HCT116 (cell line): ENCODE data around the gene ESM1. TPM values are rescaled to one million over a fixed set of nuclear protein-coding genes. Genes with fewer than 3 reads are reported as not detected.

Source experiments
- ATAC-seq: fragments of 200-7000 bp; cut with Tn5 transposase; 2 replicates; pipeline ENCODE4 v1.9.1; 2020; ENCODE audit warnings: mild to moderate bottlenecking, moderate library complexity
- BruUV-seq: library from RNA; stranded (reverse); fragments of 400-500 nt; replicated peaks from 2 replicates; lab custom pipeline; 2021; lab: Mats Ljungman, UMichigan
- CTCF ChIA-PET: fragments of 300-600 bp; sonication (Branson Sonifier 250); formaldehyde crosslinking; loops from one replicate; lab custom pipeline; 2021; ENCODE audit warnings: antibody characterized with exemption; lab: Charles Lee
- POLR2A ChIA-PET: fragments of 300-600, 350-600 bp; sonication (Branson Sonifier 250); formaldehyde crosslinking; loops from one replicate; lab custom pipeline; 2021; ENCODE audit warnings: antibody characterized with exemption; lab: Charles Lee
- RAD21 ChIA-PET, 2 experiments: fragments of 300-600 bp; sonication (Branson Sonifier 250); formaldehyde crosslinking; loops; one replicate each; lab custom pipeline; 2023; ENCODE audit warnings: low total read pairs in 2 of 2; ENCODE audit not compliant: uncharacterized antibody in 2 of 2, unreplicated experiment in 2 of 2, low non-redundant PET in 1 of 2; lab: Charles Lee
- DNase-seq: peaks from one replicate; pipeline ENCODE4 v3.0.0-alpha.2; 2010; ENCODE audit warnings: low read depth, low spot score
- H2AFZ ChIP-seq: fragments of 200-600 bp; shearing (Covaris generic), sonication (generic); 2 replicates; pipeline ENCODE4 v1.6.1; 2017; ENCODE audit warnings: low read depth, mixed run types, mixed read lengths, antibody characterized with exemption, low read length; ENCODE audit not compliant: poor library complexity, severe bottlenecking
- H3K27ac ChIP-seq: 2 replicates; pipeline ENCODE4 v1.5.1; 2012; ENCODE audit warnings: low read depth, low read length
- H3K27me3 ChIP-seq: fragments of 200-600 bp; sonication (generic); 2 replicates; pipeline ENCODE4 v1.6.1; 2016; ENCODE audit warnings: mixed run types, low read length, mixed read lengths; ENCODE audit not compliant: insufficient read depth
- H3K36me3 ChIP-seq, 2 experiments: fragments of 200-500 bp in 1 of 2; fragments of 200-600 bp in 1 of 2; sonication (Bioruptor generic) in 1 of 2; sonication (generic) in 1 of 2; 2 replicates each; pipeline versions ENCODE4 v1.5.1 to v1.6.1; 2014 to 2016; ENCODE audit warnings: low read length in 2 of 2, inconsistent platforms in 1 of 2, mixed read lengths in 1 of 2, mixed run types in 1 of 2; ENCODE audit not compliant: insufficient read depth in 2 of 2, control insufficient read depth in 1 of 2
- H3K4me1 ChIP-seq, 2 experiments: fragments of 200-600 bp in 1 of 2; sonication (generic) in 1 of 2; 2 replicates each; pipeline versions ENCODE4 v1.5.1 to v1.6.1; 2012 to 2017; ENCODE audit warnings: low read length in 2 of 2, inconsistent platforms in 1 of 2, mild to moderate bottlenecking in 1 of 2, mixed read lengths in 1 of 2, mixed run types in 1 of 2, moderate library complexity in 1 of 2; ENCODE audit not compliant: insufficient read depth in 2 of 2, control insufficient read depth in 1 of 2
- H3K4me2 ChIP-seq: fragments of 200-600 bp; sonication (generic); 2 replicates; pipeline ENCODE4 v1.6.1; 2017; ENCODE audit warnings: mixed run types, low read length, mixed read lengths
- H3K4me3 ChIP-seq, 2 experiments: fragments of 200-600 bp in 1 of 2; sonication (generic) in 1 of 2; replicated peaks in 1 of 2; 2 replicates each; pipeline ENCODE4 v1.5.1; 2011 to 2016; ENCODE audit warnings: low read length in 2 of 2, control low read depth in 1 of 2, low read depth in 1 of 2, mild to moderate bottlenecking in 1 of 2, mixed read lengths in 1 of 2, mixed run types in 1 of 2
- H3K79me2 ChIP-seq: fragments of 200-600 bp; sonication (generic); 2 replicates; pipeline ENCODE4 v1.6.1; 2017; ENCODE audit warnings: mild to moderate bottlenecking, mixed run types, low read length, moderate library complexity, mixed read lengths; ENCODE audit not compliant: insufficient read depth
- H3K9ac ChIP-seq: fragments of 200-600 bp; sonication (generic); 2 replicates; pipeline ENCODE4 v1.6.1; 2016; ENCODE audit warnings: low read length, mixed read lengths
- H3K9me2 ChIP-seq: fragments of 200-600 bp; sonication (generic), shearing (Covaris generic); 2 replicates; pipeline ENCODE4 v1.6.1; 2017; ENCODE audit warnings: mixed run types, mild to moderate bottlenecking, moderate library complexity; ENCODE audit not compliant: insufficient read depth
- H3K9me3 ChIP-seq, 2 experiments: fragments of 200-500 bp in 1 of 2; fragments of 200-600 bp in 1 of 2; sonication (Bioruptor generic) in 1 of 2; sonication (generic) in 1 of 2; 2 replicates each; pipeline ENCODE4 v1.6.1; 2014 to 2017; ENCODE audit warnings: low read length in 2 of 2, mixed read lengths in 2 of 2, inconsistent platforms in 1 of 2, low read depth in 1 of 2, mild to moderate bottlenecking in 1 of 2, mixed run types in 1 of 2, moderate library complexity in 1 of 2; ENCODE audit not compliant: control insufficient read depth in 1 of 2, insufficient read depth in 1 of 2
- H4K20me1 ChIP-seq: fragments of 200-600 bp; sonication (generic), shearing (Covaris generic); 2 replicates; pipeline ENCODE4 v1.6.1; 2017; ENCODE audit warnings: mixed run types, mild to moderate bottlenecking, moderate library complexity; ENCODE audit not compliant: insufficient read depth
- ATF3 ChIP-seq: IDR thresholded peaks from 2 replicates; pipeline ENCODE4 v1.6.1; 2012
- CEBPB ChIP-seq: IDR thresholded peaks from 2 replicates; pipeline ENCODE4 v1.6.1; 2012; ENCODE audit warnings: low read depth
- CTCF ChIP-seq, 3 experiments: fragments of 200-600 bp in 1 of 3; sonication (generic) in 1 of 3; IDR thresholded peaks in 2 of 3; conservative IDR thresholded peaks in 1 of 3; 2 replicates each; pipeline ENCODE4 v1.5.1; 2012 to 2017; ENCODE audit warnings: low read depth in 2 of 3, low read length in 2 of 3, antibody characterized with exemption in 1 of 3, borderline replicate concordance in 1 of 3, control low read depth in 1 of 3, mild to moderate bottlenecking in 1 of 3, mixed read lengths in 1 of 3, mixed run types in 1 of 3, moderate library complexity in 1 of 3; ENCODE audit not compliant: insufficient read depth in 1 of 3
- EGR1 ChIP-seq: IDR thresholded peaks from 2 replicates; pipeline ENCODE4 v1.6.1; 2012; ENCODE audit warnings: low read depth
- ELF1 ChIP-seq: IDR thresholded peaks from 2 replicates; pipeline ENCODE4 v1.6.1; 2012; ENCODE audit warnings: low read depth, borderline replicate concordance
- EZH2 ChIP-seq: fragments of 200-600 bp; sonication (generic); IDR thresholded peaks from 2 replicates; pipeline ENCODE4 v1.6.1; 2017; ENCODE audit warnings: antibody characterized with exemption, mixed run types
- EZH2phosphoT487 ChIP-seq: fragments of 200-600 bp; IDR thresholded peaks from 2 replicates; pipeline ENCODE4 v1.6.1; 2018; ENCODE audit warnings: antibody characterized with exemption, borderline replicate concordance
- FOSL1 ChIP-seq: IDR thresholded peaks from 2 replicates; pipeline ENCODE4 v1.6.1; 2012; ENCODE audit warnings: low read depth
- JUND ChIP-seq: IDR thresholded peaks from 2 replicates; pipeline ENCODE4 v1.6.1; 2012
- POLR2A ChIP-seq: IDR thresholded peaks from 2 replicates; pipeline ENCODE4 v1.7.0; 2011; ENCODE audit warnings: borderline replicate concordance; ENCODE audit not compliant: insufficient read depth, insufficient read length; ENCODE audit errors: extremely low read depth
- POLR2AphosphoS5 ChIP-seq: IDR thresholded peaks from 2 replicates; pipeline ENCODE4 v1.6.1; 2011; ENCODE audit warnings: mild to moderate bottlenecking, low read depth, low read length, moderate library complexity
- RAD21 ChIP-seq: IDR thresholded peaks from 2 replicates; pipeline ENCODE4 v1.6.1; 2012; ENCODE audit warnings: low read depth, mild to moderate bottlenecking
- SIN3A ChIP-seq: IDR thresholded peaks from 2 replicates; pipeline ENCODE4 v1.6.1; 2012; ENCODE audit warnings: low read depth
- SRF ChIP-seq: IDR thresholded peaks from 2 replicates; pipeline ENCODE4 v1.6.1; 2012; ENCODE audit warnings: low read depth
- TCF7L2 ChIP-seq: IDR thresholded peaks from 2 replicates; pipeline ENCODE4 v1.7.0; 2011; ENCODE audit warnings: borderline replicate concordance, inconsistent platforms; ENCODE audit not compliant: insufficient read depth, insufficient read length; ENCODE audit errors: extremely low read depth
- YY1 ChIP-seq: IDR thresholded peaks from 2 replicates; pipeline ENCODE4 v1.6.1; 2011; ENCODE audit warnings: low read length, low read depth, moderate library complexity, mild to moderate bottlenecking; ENCODE audit not compliant: insufficient replicate concordance; ENCODE audit errors: extremely low read depth
- ZFX ChIP-seq: fragments of 450-650 bp; IDR thresholded peaks from 2 replicates; pipeline ENCODE4 v1.6.1; 2017
- ZNF274 ChIP-seq: fragments of 200-500 bp; sonication (Bioruptor generic); IDR thresholded peaks from 2 replicates; pipeline ENCODE4 v1.6.1; 2014; ENCODE audit warnings: mild to moderate bottlenecking, low read depth, low read length, inconsistent platforms
- intact Hi-C: fragments of 100-400 bp; cut with micrococcal nuclease; formaldehyde crosslinking; loops from 2 replicates; pipeline ENCODE4 v1.10.0; 2022
- total RNA-seq: library from RNA; stranded (reverse); gene quantifications from one replicate; pipeline ENCODE4 v1.2.1, GENCODE V29; 2021; ENCODE audit not compliant: unreplicated experiment
- TF ChIP-seq, protein P1 (sequence below): IDR thresholded peaks from 2 replicates; pipeline ENCODE4 v1.6.1; 2011; ENCODE audit warnings: mild to moderate bottlenecking, low read length, moderate library complexity; ENCODE audit not compliant: insufficient replicate concordance; ENCODE audit errors: extremely low read depth
- TF ChIP-seq, protein P2 (sequence below): IDR thresholded peaks from 2 replicates; pipeline ENCODE4 v1.6.1; 2012

The ESM1 gene
- total RNA-seq, 1 experiment from 2014 or later, result not detected

GRCh38 chr5:55030676-55031369 lies 45.4 kb upstream of the ESM1 start:
- Histone ChIP-seq H3K9me2 (no peaks in the 10 kb centered on the region), H3K79me2 (no peaks in the 10 kb centered on the region), H3K4me2 (no peak overlapping the region), H3K9me3 (no peaks in the 10 kb centered on the region)
- intact Hi-C loops, result no loop called here
- TF ChIP-seq YY1 (no peak), SRF (no peak), EGR1 (no peak), CEBPB (no peak), RAD21 (no peak), TCF7L2 (no peak), POLR2AphosphoS5 (no peak), ZFX (no peak), JUND (no peak), CTCF (IDR thresholded peaks at IDR 0.05 in 2 of 3, conservative IDR thresholded peaks at IDR 0.05 in 1 of 3; ENCODE audit: borderline replicate concordance in 1 of 3, insufficient read depth in 1 of 3, low read depth in 2 of 3, low read length in 2 of 3) (no peak), SIN3A (no peak), POLR2A (no peak), EZH2phosphoT487 (no peak), ZNF274 (no peak), FOSL1 (no peak), ELF1 (no peak), EZH2 (no peak), ATF3 (no peak)
- TF ChIP-seq, protein P1, sequence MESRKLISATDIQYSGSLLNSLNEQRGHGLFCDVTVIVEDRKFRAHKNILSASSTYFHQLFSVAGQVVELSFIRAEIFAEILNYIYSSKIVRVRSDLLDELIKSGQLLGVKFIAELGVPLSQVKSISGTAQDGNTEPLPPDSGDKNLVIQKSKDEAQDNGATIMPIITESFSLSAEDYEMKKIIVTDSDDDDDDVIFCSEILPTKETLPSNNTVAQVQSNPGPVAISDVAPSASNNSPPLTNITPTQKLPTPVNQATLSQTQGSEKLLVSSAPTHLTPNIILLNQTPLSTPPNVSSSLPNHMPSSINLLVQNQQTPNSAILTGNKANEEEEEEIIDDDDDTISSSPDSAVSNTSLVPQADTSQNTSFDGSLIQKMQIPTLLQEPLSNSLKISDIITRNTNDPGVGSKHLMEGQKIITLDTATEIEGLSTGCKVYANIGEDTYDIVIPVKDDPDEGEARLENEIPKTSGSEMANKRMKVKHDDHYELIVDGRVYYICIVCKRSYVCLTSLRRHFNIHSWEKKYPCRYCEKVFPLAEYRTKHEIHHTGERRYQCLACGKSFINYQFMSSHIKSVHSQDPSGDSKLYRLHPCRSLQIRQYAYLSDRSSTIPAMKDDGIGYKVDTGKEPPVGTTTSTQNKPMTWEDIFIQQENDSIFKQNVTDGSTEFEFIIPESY, result no peak
- TF ChIP-seq, protein P2, sequence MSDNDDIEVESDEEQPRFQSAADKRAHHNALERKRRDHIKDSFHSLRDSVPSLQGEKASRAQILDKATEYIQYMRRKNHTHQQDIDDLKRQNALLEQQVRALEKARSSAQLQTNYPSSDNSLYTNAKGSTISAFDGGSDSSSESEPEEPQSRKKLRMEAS, result no peak
- TF ChIP-seq, all 23 proteins: peak for 0
- POLR2A ChIA-PET, result no interaction called here
- no peak for ATAC-seq
- Histone ChIP-seq H4K20me1 (no peaks in the 10 kb centered on the region), H3K27ac (no peak overlapping the region), H2AFZ (no peak overlapping the region), H3K27me3 (peaks cover 22% of the 10 kb centered on the region), H3K4me1 (no peaks in the 10 kb centered on the region), H3K9ac (no peak overlapping the region), H3K4me3 (no peak overlapping the region), H3K36me3 (no peaks in the 10 kb centered on the region)
- no TSS peak for BruUV-seq
- no peak for DNase-seq
- CTCF ChIA-PET, result no interaction called here
- RAD21 ChIA-PET, result no interaction called here
